OCI-M2 (cell line): Measurements from ENCODE around the gene TMEM205.
"Not testable (repeated sequence)": the region's sequence is repeated elsewhere in the genome, so short reads cannot be mapped to it uniquely, and the experiment has no call there.

Experiments used
- DNase-seq: peaks from one replicate; lab custom pipeline; 2025; ENCODE audit not compliant: unreplicated experiment; lab: John Stamatoyannopoulos, UW

The TMEM205 gene

DNA sequence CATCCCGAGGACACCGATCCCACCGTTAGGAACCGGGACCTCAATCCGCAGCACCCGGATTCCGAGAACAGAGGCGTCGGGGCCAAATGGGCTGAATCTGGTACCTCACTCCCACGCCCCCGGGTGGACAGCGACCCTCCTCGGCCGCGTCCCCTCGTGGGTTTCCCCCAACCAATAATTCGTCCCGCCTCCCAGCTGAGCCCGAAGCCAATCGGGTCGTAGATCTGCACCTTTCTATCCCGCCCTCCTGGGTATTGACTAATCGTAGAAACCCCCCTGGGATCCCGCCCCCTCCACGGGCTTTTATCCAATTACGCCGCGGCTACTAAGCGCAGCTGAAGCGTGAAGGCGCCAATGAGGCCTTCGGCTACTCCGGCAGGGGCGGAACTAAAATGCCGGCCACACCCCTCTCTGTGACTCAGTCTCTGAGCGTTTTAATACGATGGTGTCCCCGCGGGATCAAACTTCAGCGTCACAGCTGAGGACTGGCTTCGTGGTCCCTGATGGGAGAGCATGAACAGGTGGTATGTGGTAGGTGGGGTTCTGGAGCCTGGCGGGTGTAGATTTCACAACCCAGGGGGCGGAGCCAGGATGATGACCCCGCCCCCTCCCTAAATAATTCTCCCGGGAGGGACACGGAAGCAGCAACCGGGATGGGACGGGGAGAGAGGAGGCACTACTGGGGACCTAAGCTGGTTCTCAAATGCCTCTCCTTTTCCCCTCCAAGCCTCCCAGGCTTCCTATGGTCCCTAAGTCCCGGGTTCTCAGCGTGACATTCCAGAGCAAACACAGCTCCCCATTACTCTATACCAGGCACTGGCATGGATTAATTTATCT is at the start of gene TMEM205, which contains the start of gene CCDC159:
Gene TMEM205, minus strand, starts transcription at position 165 of the 837 bp plus-strand sequence. CDS start 649 bp downstream, outside the sequence.
Gene CCDC159, plus strand, starts transcription at position 416 of the 837 bp plus-strand sequence. Its CDS starts 88 bp downstream, at position 504.
- peak; percentile 100 for DNase-seq

DNA sequence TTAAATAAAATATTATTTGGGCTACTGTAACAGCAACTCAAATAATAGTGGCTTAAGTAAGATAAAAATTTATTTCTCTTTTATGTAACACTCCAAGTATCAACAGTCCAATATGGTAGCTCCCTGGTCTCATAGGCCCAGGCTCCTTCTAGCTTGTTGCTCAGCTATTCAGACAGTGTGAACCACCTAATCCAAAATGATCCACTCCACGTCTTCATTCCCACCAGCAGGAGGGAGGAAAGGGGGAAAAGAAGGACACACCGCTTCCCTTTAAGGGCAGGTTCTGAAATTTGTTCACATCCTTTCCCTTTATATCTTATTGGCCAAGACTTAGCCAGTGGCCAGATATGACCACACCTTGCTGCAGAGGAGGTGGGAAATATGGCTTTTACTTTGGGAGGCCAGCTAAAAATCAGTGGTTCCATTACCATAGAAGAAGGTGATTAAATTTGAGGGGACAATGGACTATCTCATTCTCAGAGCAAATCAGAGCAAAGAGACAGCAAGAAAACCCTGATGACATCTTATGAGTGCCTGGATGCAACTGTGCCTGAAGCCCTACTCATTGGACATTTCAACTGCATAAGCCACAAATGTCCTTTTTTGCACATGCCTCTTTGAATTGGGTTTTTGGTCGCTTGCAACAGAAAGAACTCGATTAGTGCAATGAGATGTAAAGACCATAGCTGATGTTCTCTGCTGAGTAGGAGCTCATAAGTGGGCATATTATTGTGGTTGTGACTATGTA is 45.0 kb upstream of the TMEM205 start:
- DNase-seq, result no peak

DNA sequence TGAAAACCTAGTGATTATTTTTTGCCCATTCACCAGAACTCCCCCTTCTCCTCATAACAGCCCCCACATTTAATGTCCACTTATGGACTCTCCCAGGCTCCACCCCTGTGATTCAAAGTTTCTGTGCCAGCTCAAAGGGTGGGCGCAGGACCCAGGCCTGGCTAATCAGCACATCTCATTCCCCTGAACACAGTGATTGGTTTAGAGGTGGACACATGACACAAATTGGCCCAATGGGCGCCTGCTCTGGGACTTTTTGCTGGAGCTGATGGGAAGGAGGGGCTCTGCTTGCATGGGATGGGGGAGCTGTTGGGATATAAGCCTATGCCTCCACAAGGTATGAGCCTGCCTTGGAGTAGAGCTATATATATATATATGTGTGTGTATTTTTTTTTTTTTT is 44.3 kb upstream of the TMEM205 start:
- DNase-seq, result no peak

DNA sequence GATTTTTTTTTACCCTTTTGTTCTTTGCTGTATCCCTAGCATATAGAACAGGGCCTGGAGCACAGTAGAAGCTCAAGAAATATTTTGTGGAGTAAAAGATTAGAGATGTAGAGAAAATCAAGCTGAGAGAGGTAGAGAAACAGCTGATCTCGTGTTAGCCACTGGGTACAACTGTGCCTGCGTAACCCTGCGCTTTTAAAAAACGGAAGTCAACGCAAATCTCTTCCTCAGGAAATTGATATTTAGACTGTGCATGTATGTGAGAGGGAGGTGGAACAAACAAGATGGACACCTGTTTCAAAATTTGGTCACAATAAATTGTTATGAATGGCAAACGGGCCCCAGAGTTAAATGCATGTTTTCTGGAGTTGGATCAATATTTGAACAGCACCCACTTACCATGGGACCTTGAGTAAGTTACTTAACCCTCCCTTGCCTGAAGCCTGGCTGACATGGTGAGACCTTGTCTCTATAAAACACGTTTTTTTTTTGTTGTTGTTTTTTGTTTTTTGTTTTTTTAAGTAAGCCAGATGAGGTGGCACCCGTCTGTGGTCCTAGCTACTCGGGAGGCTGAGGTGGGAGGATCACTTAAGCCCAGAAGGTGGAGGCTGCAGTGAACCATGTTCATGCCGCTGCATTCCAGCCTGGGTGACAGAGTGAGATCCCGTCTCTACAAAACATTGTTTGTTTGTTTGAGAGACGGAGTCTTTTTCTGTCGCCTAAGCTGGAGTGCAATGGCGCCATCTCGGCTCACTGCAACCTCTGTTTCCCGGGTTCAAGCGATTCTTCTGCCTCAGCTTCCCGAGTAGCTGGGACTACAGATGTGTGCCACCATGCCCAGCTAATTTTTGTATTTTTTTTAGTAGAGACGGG is 41.3 kb upstream of the TMEM205 start:
- DNase-seq, result no peak

DNA sequence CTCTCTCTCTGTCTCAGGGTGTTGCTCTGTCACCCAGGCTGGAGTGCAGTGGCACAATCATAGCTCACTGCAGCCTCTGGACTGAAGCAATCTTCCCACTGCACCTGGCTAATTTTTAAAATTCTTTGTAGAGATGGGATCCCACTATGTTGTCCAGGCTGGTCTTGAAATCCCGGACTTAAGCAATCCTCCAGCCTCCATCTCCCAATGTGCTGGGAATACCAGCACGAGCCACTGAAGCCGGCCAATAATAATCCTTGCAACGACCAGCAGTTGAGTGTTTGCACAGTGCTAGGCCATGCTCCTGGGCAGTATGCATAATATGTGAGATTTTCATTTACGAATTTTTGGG is 38.7 kb upstream of the TMEM205 start:
- DNase-seq, result no peak

DNA sequence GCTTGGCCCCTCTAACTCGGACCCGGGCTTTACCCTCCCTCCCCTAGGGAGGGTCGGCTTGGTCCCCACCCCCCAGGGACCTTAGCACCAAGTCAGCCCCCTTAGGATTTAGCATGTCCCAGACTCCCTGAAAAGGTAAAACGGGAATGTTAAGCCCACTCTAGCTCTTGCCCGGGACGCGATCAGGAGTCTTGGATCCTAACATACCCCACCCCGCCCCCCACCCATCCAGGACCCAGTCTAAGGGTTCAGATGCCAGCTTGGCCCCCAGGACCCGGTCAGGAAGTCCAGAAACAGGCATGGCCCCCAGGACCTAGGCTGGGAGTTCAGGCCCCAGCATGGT is 37.6 kb upstream of the TMEM205 start:
- DNase-seq, result no peak

DNA sequence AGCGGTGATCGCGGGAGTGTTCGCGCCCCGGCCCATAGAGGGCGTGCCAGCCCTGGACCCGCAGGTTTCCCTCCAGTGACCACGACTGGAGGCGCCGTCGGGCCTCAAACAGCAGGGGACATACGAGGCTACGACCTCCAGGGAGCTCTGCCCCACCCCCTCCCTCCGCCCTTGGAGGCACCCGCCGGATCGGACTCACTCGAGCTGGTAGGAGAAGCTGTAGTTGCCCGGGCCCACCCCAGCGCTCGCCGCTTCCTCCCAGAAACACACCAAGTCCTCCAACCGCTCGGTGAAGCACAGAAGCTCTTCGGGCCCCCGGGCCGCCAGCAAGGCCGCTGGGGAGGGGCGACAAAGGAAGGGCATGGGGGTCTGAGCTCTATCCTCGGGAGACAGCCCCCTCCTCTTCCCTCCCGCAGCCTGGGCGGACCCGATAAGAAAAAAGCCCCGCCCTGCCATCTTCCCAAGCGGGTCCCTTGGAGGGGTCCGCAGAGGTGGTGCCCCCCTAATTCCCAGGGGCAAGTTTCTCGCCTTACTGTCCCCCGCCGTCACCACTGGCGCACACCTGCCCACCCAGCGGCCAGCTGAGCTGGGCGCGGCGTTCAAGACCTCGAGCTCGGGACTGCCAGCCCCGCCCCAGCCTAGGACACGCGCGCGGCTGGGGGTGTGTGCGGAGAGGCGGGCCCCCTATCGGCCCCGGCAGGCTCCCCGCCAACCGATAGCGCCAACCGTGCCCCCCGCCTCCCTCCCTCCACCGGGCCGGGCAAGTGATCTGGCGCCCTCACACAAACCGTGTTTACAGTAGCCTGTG is 37.0 kb upstream of the TMEM205 start:
- DNase-seq, result peak; percentile 100

DNA sequence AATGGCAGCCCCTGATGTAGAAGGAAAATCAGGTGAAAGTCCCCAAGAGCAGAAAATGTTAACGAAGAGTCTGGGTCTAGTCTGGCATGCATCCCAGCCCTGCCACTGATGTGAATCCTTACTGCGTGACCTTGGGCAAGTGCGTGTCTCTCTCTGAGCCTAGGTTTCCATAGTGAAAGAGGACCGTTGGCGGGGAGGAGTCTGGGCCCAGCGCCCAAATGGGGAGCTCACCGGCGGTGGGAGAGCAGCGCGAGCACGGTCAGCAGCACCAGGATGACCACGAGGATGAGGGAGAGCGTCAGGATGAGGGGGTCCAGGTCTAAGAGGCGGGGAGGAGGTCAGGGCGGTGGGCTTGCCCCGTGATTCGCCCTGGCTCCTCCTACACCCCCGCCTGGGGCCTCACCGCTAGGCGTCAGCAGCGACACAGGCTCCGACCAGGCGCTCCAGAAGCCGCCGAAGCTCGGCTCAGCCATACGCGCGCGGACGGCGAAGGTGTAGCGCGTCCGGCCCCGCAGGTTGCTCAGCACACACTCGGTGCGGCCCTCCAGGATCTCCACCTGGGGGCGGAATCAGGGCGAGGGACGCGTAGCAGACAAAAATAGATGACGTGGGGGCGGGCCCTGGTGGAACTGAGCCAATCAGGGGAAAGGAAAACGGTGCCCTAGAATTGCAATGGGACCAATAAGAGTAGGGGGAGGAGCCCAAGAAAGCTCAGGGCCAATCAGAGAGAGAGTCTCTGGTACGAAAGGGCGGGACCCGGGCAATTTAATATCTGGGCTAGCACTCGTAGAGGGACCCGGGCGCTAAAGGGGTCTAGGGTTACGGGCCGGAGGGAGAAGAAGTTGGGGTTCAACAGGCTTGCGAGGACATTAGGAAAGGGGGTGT is 34.8 kb upstream of the TMEM205 start:
- DNase-seq, result no peak

DNA sequence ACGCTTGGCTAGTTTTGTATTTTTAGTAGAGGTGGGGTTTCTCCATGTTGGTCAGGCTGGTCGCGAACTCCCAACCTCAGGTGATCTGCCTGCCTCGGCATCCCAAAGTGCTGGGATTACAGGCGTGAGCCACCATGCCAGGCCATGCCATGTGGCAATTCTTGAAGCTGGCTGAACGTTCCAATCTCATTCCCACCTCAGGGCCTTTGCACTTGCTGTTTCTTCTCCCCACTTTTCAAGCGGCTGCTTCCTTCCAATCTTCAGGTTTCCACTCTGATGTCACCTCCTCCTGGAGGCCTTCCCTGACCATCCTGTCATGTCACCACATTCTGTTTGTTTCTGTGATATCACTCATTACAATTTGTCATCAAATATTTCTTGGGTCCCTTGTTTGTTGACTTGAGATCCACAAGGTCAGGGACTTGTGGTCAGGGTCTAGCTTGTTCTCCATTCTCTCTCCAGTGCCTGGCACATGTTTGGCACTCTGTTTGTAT is 33.8 kb upstream of the TMEM205 start:
- no peak for DNase-seq

DNA sequence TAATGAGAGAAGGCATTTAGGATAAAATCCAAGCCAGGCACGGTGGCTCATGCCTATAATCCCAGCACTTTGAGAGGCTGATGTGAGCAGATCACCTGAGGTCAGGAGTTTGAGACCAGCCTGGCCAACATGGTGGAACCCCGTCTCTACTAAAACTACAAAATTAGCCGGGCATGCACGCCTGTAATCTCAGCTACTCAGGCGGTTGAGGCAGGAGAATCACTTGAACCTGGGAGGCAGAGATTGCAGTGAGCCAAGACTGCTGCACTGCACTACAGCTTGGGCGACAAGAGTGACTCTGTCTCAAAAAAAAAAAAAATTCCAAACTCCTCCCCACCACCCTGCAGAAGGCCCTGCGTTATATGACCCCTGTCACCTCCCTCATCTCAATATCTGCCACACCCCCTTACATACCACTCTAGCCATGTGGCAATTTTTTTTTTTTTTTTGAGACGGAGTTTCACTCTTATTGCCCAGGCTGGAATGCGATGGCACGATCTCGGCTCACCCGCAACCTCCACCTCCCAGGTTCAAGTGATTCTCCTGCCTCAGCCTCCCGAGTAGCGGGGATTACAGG is 33.3 kb upstream of the TMEM205 start:
- DNase-seq, result not testable (repeated sequence)

DNA sequence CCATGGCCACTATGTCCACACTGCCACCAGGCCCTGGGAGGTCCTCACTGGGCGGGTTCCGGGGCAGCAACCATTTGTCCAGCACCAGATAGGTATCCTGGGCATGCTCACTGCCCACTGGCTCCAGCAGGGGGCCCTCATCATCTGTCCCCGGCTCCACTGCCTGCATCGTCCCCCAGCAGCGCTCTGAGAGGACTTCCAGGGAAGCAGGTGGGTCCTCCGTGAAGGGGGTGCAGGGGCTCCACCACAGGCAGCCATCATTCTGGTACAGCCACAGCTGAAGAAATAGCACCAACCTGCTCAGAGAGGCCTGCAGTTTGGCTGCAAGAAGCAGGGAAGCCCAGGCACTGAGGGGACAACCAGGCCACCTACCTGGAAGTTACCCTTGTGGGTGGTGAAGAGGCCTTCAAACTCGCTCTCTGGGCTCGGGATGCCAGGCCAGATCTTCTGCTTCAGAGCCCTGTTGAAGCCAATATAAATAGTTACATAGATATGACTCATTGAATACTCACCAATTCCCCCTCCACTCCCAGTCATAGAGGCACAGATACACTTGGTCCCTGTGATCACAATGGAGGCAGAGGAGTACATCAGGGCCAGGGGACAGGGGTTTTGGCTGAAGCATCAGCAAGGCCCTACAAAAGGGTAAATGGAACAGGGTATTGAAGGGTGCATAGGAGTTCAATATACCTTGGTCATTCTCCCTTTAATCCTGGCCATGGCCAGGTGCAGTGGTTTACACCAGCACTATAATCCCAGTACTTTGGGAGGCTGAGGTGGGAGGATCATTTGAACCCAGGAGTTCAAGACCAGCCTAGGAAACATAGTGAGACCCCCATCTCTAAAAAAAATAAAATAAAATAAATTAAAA is 32.5 kb upstream of the TMEM205 start:
- DNase-seq, result peak; percentile 93

DNA sequence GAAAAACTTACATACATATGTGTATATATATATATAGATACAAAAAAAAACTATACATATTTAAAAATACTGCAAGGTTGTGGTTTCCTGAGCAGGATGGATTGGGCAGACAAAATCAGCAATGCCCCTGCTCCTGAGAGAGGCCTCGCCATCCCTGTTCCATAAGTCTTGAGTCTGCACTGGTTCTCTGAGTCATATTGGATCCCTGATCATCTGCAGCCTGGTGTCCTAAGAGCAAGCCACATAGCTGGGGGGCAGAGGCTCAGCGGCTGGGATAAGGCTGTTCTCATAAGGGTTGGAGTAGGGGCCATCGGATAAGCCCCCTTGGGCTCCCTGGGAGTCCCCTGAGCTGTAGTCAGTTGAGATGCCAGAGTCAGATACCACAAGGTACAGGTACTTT is 31.7 kb upstream of the TMEM205 start:
- DNase-seq, result no peak

DNA sequence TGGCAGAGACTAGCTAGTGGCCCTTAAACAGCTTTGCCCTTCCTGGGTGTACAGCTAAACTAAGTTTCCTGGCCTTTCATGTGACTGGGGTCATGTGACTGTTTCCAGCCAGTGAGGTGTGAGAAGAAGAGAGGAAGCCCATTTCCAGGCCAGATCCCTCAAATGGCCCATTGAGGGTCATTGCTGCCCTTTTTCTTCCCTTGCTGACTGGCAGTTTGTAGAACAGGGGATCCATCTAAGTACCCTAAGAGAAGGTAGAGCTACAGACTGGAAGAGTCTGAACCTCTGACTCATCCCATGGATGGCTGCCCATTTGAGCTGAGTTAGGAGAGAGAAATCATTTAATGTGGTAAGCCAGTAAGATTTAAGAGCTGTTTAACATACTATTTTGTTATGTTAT is 31.2 kb upstream of the TMEM205 start:
- peak; percentile 87 for DNase-seq

DNA sequence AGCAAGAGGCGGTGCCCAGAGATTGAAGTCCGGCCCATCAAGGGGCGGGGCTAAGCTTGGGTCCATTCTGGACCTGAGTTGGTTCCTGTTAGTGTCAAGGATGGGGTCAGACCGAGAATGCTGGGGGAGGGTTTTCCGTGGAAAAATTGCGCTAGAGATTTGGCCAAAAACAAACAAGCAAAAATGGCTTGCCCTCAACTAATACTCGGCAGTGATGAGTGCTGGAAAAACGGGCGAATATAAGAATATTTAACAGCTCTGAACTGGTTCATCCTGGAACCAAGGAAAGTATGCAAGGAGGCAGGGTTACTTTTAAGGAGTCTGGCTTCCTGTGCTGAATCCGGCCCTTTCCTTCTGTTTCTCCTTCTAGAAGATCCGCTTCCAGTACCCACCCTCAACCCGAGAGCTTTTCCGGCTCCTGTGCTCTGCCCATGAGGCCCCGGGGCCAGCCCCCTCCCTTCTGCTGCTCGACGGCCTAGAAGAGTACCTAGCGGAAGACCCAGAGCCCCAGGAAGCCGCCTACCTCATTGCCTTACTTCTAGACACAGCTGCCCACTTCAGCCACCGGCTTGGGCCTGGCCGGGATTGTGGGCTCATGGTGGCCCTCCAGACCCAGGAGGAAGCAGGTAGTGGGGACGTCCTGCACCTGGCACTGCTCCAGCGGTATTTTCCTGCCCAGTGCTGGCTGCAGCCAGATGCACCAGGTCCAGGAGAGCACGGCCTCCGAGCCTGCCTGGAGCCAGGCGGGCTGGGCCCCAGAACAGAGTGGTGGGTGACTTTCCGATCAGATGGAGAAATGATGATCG is 29.3 kb upstream of the TMEM205 start:
- peak; percentile 99 for DNase-seq

DNA sequence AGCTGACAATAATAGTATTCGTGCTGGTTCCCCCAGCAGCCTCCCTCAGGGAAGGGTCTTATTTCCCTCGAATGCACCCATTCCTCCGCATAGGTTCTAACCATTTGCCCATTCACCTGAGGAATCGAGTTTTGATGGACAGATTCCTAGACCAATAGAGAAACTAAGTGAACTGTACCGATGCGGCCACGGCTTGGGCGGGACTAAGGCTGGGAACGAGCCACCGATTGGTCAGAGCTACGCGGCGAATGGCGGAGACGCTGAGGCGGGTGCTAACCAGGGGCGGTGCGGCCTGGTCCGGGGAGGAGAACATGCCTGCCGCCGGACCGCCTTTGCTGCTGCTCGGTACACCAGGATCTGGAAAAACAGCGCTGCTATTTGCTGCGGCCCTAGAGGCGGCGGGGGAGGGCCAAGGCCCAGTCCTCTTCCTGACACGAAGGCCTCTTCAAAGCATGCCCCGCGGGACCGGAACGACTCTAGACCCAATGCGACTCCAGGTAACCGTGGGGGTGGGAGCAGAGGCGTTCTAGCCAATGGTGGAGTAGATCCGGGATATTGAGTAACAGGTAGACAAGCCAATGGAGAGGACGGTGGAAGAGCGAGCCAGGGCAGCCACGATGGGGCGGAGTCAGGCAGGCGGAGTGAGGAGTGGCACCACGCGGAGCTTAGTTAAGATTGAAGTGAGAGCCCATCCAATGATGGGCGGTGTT is 28.5 kb upstream of the TMEM205 start, which contains the start of gene SWSAP1:
Gene SWSAP1, plus strand, starts transcription at position 234 of the 710 bp plus-strand sequence. Its CDS starts 15 bp downstream, at position 249.
- peak; percentile 100 for DNase-seq

DNA sequence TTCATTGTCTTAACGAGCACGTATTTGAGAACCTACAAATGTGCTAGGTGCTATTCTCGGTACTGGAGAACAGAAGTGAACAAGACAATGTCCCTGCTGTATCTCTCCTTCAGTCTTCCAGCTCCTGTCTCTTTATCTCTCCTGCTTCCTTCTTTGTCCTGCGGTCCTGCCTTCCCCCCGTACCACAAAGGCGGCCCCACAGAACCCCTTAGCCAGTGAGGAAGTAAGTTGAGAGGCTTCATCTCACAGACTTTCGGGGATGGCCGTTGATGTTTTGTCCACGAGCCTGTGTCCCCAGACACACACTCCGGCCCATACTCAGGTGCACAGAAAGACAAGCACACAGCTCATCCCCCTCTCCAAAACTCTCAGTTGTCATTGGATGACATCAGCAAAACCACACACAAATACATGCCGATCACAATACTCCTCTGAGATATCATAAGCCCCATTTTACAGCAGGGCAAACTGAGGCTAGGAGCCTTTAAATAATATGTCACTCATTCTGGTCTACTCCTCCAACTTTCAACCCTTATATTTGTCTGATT is 27.9 kb upstream of the TMEM205 start:
- DNase-seq, result peak; percentile 99
